HepG2 (cell line): ENCODE results near the gene CCDC183. TPM values are rescaled to one million over a fixed set of nuclear protein-coding genes. Genes with fewer than 3 reads are reported as not detected.

Source experiments
- AKNA ChIP-seq: sonication (generic); formaldehyde crosslinking; IDR thresholded peaks from 2 replicates; pipeline ENCODE4 v1.4.0; 2020; ENCODE audit warnings: missing genetic modification reagents, borderline replicate concordance
- BCLAF1 ChIP-seq: fragments of 450-650 bp; IDR thresholded peaks from 2 replicates; pipeline ENCODE4 v1.6.1; 2017; ENCODE audit warnings: mild to moderate bottlenecking
- HMG20A ChIP-seq: IDR thresholded peaks from 2 replicates; pipeline ENCODE4 v1.6.1; 2016; ENCODE audit warnings: borderline replicate concordance
- POLR2G ChIP-seq: fragments of 200-400 bp; formaldehyde crosslinking; IDR thresholded peaks from 2 replicates; pipeline ENCODE4 v1.6.1; 2018; ENCODE audit warnings: mild to moderate bottlenecking, low read depth, low read length, moderate library complexity
- ZHX2 ChIP-seq, 2 experiments: sonication (generic) in 1 of 2; formaldehyde crosslinking in 1 of 2; IDR thresholded peaks; 2 replicates each; pipeline versions ENCODE4 v1.6.1 to v1.9.0; 2014 to 2022; ENCODE audit warnings: antibody characterized with exemption in 1 of 2, borderline replicate concordance in 1 of 2, inconsistent platforms in 1 of 2, low read depth in 1 of 2, missing genetic modification reagents in 1 of 2
- ZNF382 ChIP-seq: sonication (generic); formaldehyde crosslinking; IDR thresholded peaks from 2 replicates; pipeline ENCODE4 v1.5.0; 2020; ENCODE audit warnings: missing genetic modification reagents, mild to moderate bottlenecking, borderline replicate concordance
- polyA plus RNA-seq, 8 experiments: library from polyadenylated mRNA; depleted of rRNA in 3 of 8; stranded (reverse) in 7 of 8; unstranded in 1 of 8; fragments of >200 nt; fragmentation: Illumina TruSeq in 4 of 8; extraction: Trizol in 4 of 8; gene quantifications; 2 replicates each; pipeline versions ENCODE4 v1.2.1 to v1.2.3, GENCODE V29; 2011 to 2016; ENCODE audit warnings: low read depth in 4 of 8, missing spikeins in 1 of 8, mixed read lengths in 1 of 8; ENCODE audit not compliant: insufficient read depth in 1 of 8
- total RNA-seq, 5 experiments: library from RNA; depleted of rRNA; stranded (reverse); fragments of >200 nt; fragmentation: Illumina TruSeq; extraction: Trizol; gene quantifications; 2 replicates each; pipeline ENCODE4 v1.2.3, GENCODE V29; 2016; ENCODE audit warnings: low read depth in 1 of 5

Gene CCDC183
- total and polyA plus RNA-seq, 2 of the 13 experiments (the other 11 are each of a cell fraction or from before 2014, with no cell fraction given), result 5.0 to 66.4 TPM

- no peak for TF ChIP-seq AKNA (CRISPR knock-in tag)
- no peak for TF ChIP-seq ZHX2 (IDR thresholded peaks at IDR 0.05; ENCODE audit: low read depth)
- TF ChIP-seq ZHX2 (CRISPR knock-in tag; IDR thresholded peaks at IDR 0.05; ENCODE audit: borderline replicate concordance), result no peak
- TF ChIP-seq POLR2G, result no peak; the same call in 1 of the 2 replicates
- no peak for TF ChIP-seq BCLAF1
- no peak for TF ChIP-seq HMG20A (CRISPR knock-in tag)
- TF ChIP-seq ZNF382 (CRISPR knock-in tag), result no peak
Observed at GRCh38 chr9:136839229-136840139, 43.3 kb downstream of the CCDC183 start (continued).
